HEK293 (cell line): ENCODE results near the gene CTIF.

Experiments used
- CTCF ChIA-PET: fragments of 350-600 bp; formaldehyde crosslinking; extraction: SDS; loops from one replicate; lab custom pipeline; 2021; ENCODE audit warnings: antibody characterized with exemption; lab: Yijun Ruan, JAX
- POLR2A ChIA-PET: fragments of 300-600 bp; formaldehyde crosslinking; extraction: SDS; loops from one replicate; lab custom pipeline; 2020; ENCODE audit warnings: antibody characterized with exemption, inconsistent platforms; lab: Yijun Ruan, JAX
- H3K27ac ChIP-seq: fragments of 200-500 bp; sonication (Bioruptor generic); 2 replicates; pipeline ENCODE4 v1.5.1; 2014; ENCODE audit warnings: low read depth, low read length, control low read depth, inconsistent platforms; ENCODE audit errors: extremely low read depth
- H3K36me3 ChIP-seq, 2 experiments: fragments of 200-500 bp in 1 of 2; sonication (Bioruptor generic) in 1 of 2; 1 replicate in 1 of 2; 2 replicates in 1 of 2; pipeline ENCODE4 v1.5.1; 2014 to 2017; ENCODE audit warnings: inconsistent platforms in 2 of 2, low read length in 2 of 2; ENCODE audit not compliant: control insufficient read depth in 2 of 2, insufficient read depth in 1 of 2
- H3K4me1 ChIP-seq: fragments of 200-500 bp; sonication (Bioruptor generic); 2 replicates; pipeline ENCODE4 v1.5.1; 2014; ENCODE audit warnings: mild to moderate bottlenecking, low read length, inconsistent platforms; ENCODE audit not compliant: control insufficient read depth, insufficient read depth
- H3K4me3 ChIP-seq: 2 replicates; pipeline ENCODE4 v1.5.1; 2011; ENCODE audit warnings: low read depth, mild to moderate bottlenecking, control low read depth, low read length, moderate library complexity
- H3K9me3 ChIP-seq: fragments of 200-500 bp; sonication (Bioruptor generic); 2 replicates; pipeline ENCODE4 v1.5.1; 2014; ENCODE audit warnings: low read depth, low read length, inconsistent platforms; ENCODE audit not compliant: control insufficient read depth, insufficient read depth
- CTCF ChIP-seq: fragments of 450-650 bp; formaldehyde crosslinking; IDR thresholded peaks from 2 replicates; pipeline ENCODE4 v1.5.1; 2016; ENCODE audit warnings: missing biosample characterization, missing genetic modification characterization
- FEZF1 ChIP-seq: fragments of 450-650 bp; formaldehyde crosslinking; IDR thresholded peaks from 2 replicates; pipeline ENCODE4 v1.5.1; 2016; ENCODE audit warnings: missing biosample characterization, missing genetic modification characterization
- GLIS1 ChIP-seq: fragments of 450-650 bp; formaldehyde crosslinking; IDR thresholded peaks from 2 replicates; pipeline ENCODE4 v1.5.1; 2016; ENCODE audit warnings: missing biosample characterization, missing genetic modification characterization
- KLF9 ChIP-seq: fragments of 450-650 bp; formaldehyde crosslinking; IDR thresholded peaks from 2 replicates; pipeline ENCODE4 v1.5.1; 2016; ENCODE audit warnings: missing biosample characterization, missing genetic modification characterization, low read depth
- PRDM4 ChIP-seq: fragments of 450-650 bp; formaldehyde crosslinking; IDR thresholded peaks from 2 replicates; pipeline ENCODE4 v1.5.1; 2017; ENCODE audit warnings: missing biosample characterization, missing genetic modification characterization
- SALL2 ChIP-seq: fragments of 450-650 bp; formaldehyde crosslinking; IDR thresholded peaks from 2 replicates; pipeline ENCODE4 v1.5.0; 2017; ENCODE audit warnings: missing biosample characterization, mild to moderate bottlenecking, missing genetic modification characterization, borderline replicate concordance
- ZBTB10 ChIP-seq: fragments of 450-650 bp; formaldehyde crosslinking; IDR thresholded peaks from 2 replicates; pipeline ENCODE4 v1.5.1; 2016; ENCODE audit warnings: missing biosample characterization, missing genetic modification characterization
- ZNF10 ChIP-seq: fragments of 450-650 bp; formaldehyde crosslinking; IDR thresholded peaks from 2 replicates; pipeline ENCODE4 v1.5.1; 2017; ENCODE audit warnings: missing biosample characterization, missing genetic modification characterization
- ZNF221 ChIP-seq: fragments of 450-650 bp; formaldehyde crosslinking; IDR thresholded peaks from 2 replicates; pipeline ENCODE4 v1.5.1; 2017; ENCODE audit warnings: missing biosample characterization, missing genetic modification characterization, borderline replicate concordance
- ZNF23 ChIP-seq: fragments of 450-650 bp; formaldehyde crosslinking; IDR thresholded peaks from 2 replicates; pipeline ENCODE4 v1.5.1; 2016; ENCODE audit warnings: missing biosample characterization, missing genetic modification characterization, borderline replicate concordance
- ZNF274 ChIP-seq, 2 experiments: fragments of 200-500 bp in 1 of 2; fragments of 450-650 bp in 1 of 2; sonication (Bioruptor generic) in 1 of 2; formaldehyde crosslinking in 1 of 2; IDR thresholded peaks; 2 replicates each; pipeline versions ENCODE4 v1.5.1 to v1.6.1; 2014 to 2016; ENCODE audit warnings: borderline replicate concordance in 1 of 2, inconsistent platforms in 1 of 2, low read length in 1 of 2, missing biosample characterization in 1 of 2, missing genetic modification characterization in 1 of 2
- ZNF391 ChIP-seq: fragments of 450-650 bp; formaldehyde crosslinking; IDR thresholded peaks from 2 replicates; pipeline ENCODE4 v1.5.1; 2016; ENCODE audit warnings: low read depth, missing biosample characterization, missing genetic modification characterization, borderline replicate concordance
- ZNF404 ChIP-seq: fragments of 450-650 bp; formaldehyde crosslinking; IDR thresholded peaks from 2 replicates; pipeline ENCODE4 v1.5.1; 2017; ENCODE audit warnings: missing biosample characterization, missing genetic modification characterization
- ZNF529 ChIP-seq: fragments of 450-650 bp; formaldehyde crosslinking; IDR thresholded peaks from 2 replicates; pipeline ENCODE4 v1.5.1; 2017; ENCODE audit warnings: missing genetic modification characterization, missing biosample characterization; ENCODE audit not compliant: insufficient replicate concordance
- ZNF549 ChIP-seq: fragments of 450-650 bp; IDR thresholded peaks from 2 replicates; pipeline ENCODE4 v1.5.1; 2018; ENCODE audit warnings: missing biosample characterization, missing genetic modification characterization, mild to moderate bottlenecking, inconsistent platforms, moderate library complexity
- ZNF555 ChIP-seq: fragments of 450-650 bp; formaldehyde crosslinking; conservative IDR thresholded peaks from 2 replicates; pipeline ENCODE4 v1.5.1; 2017; ENCODE audit warnings: missing biosample characterization, mild to moderate bottlenecking, missing genetic modification characterization, inconsistent platforms
- ZNF560 ChIP-seq: fragments of 450-650 bp; formaldehyde crosslinking; IDR thresholded peaks from 2 replicates; pipeline ENCODE4 v1.5.1; 2017; ENCODE audit warnings: missing biosample characterization, missing genetic modification characterization, borderline replicate concordance
- ZNF585B ChIP-seq: fragments of 450-650 bp; formaldehyde crosslinking; IDR thresholded peaks from 2 replicates; pipeline ENCODE4 v1.5.1; 2016; ENCODE audit warnings: missing biosample characterization, missing genetic modification characterization
- ZNF626 ChIP-seq: fragments of 450-650 bp; sonication (Bioruptor Pico); formaldehyde crosslinking; IDR thresholded peaks from 2 replicates; pipeline ENCODE4 v1.5.1; 2018; ENCODE audit warnings: missing biosample characterization, missing genetic modification characterization, inconsistent platforms
- ZNF660 ChIP-seq: fragments of 450-650 bp; IDR thresholded peaks from 2 replicates; pipeline ENCODE4 v1.5.1; 2018; ENCODE audit warnings: missing biosample characterization, mild to moderate bottlenecking, missing genetic modification characterization
- ZNF664 ChIP-seq: fragments of 450-650 bp; formaldehyde crosslinking; IDR thresholded peaks from 2 replicates; pipeline ENCODE4 v1.5.1; 2016; ENCODE audit warnings: missing biosample characterization, missing genetic modification characterization
- ZNF670 ChIP-seq: fragments of 450-650 bp; formaldehyde crosslinking; IDR thresholded peaks from 2 replicates; pipeline ENCODE4 v1.5.1; 2016; ENCODE audit warnings: missing biosample characterization, missing genetic modification characterization, low read depth
- ZNF707 ChIP-seq: fragments of 450-650 bp; formaldehyde crosslinking; IDR thresholded peaks from 2 replicates; pipeline ENCODE4 v1.5.1; 2016; ENCODE audit warnings: missing biosample characterization, missing genetic modification characterization
- ZNF747 ChIP-seq: fragments of 450-650 bp; formaldehyde crosslinking; IDR thresholded peaks from 2 replicates; pipeline ENCODE4 v1.5.1; 2016; ENCODE audit warnings: missing biosample characterization, missing genetic modification characterization
- ZNF76 ChIP-seq: fragments of 450-650 bp; formaldehyde crosslinking; IDR thresholded peaks from 2 replicates; pipeline ENCODE4; 2016; ENCODE audit warnings: low read depth, missing biosample characterization, missing genetic modification characterization, borderline replicate concordance
- ZNF776 ChIP-seq: fragments of 450-650 bp; formaldehyde crosslinking; IDR thresholded peaks from 2 replicates; pipeline ENCODE4 v1.5.0; 2017; ENCODE audit warnings: missing biosample characterization, missing genetic modification characterization, borderline replicate concordance
- ZSCAN30 ChIP-seq: fragments of 450-650 bp; IDR thresholded peaks from 2 replicates; pipeline ENCODE4 v1.5.1; 2018; ENCODE audit warnings: missing biosample characterization, mild to moderate bottlenecking, missing genetic modification characterization, moderate library complexity

The CTIF gene

GRCh38 chr18:48668466-48669179 is 129.8 kb downstream of the CTIF start:
- H3K4me1 ChIP-seq: no peaks in the 10 kb centered on the region
- H3K36me3 ChIP-seq: peaks cover 0 to 9% of the 10 kb centered on the region in 2 experiments; a peak in 2 of 3 replicates
- POLR2A ChIA-PET: no interaction called here
- H3K4me3 ChIP-seq: no peak overlapping the region
- TF ChIP-seq ZNF10 (tag by site-specific recombination) (no peak), ZNF221 (tag by site-specific recombination) (no peak), ZNF664 (no peak), ZSCAN30 (no peak), SALL2 (tag by site-specific recombination) (no peak), ZNF23 (tag by site-specific recombination) (no peak), ZNF585B (no peak), ZNF660 (tag by site-specific recombination) (no peak), ZNF776 (tag by site-specific recombination) (no peak), GLIS1 (tag by site-specific recombination) (no peak), ZNF76 (no peak), ZNF274 (IDR thresholded peaks at IDR 0.05; ENCODE audit: low read length) (no peak), ZNF274 (tag by site-specific recombination; IDR thresholded peaks at IDR 0.05; ENCODE audit: borderline replicate concordance) (no peak), CTCF (tag by site-specific recombination) (no peak), ZNF670 (tag by site-specific recombination) (no peak), ZBTB10 (tag by site-specific recombination) (no peak), ZNF747 (no peak), KLF9 (tag by site-specific recombination) (no peak)
- TF ChIP-seq, all 188 proteins: peak for 0
- Histone ChIP-seq H3K27ac (no peak overlapping the region), H3K9me3 (no peaks in the 10 kb centered on the region)
- CTCF ChIA-PET: interaction anchor here (0.8 to 2.7 kb wide), 2 partner anchors 10 to 193 kb away, joined by 3 to 9 read pairs; no protein-coding TSS in a partner anchor

GRCh38 chr18:48669180-48669675 is 130.4 kb downstream of the CTIF start:
- Histone ChIP-seq H3K27ac (no peak overlapping the region), H3K36me3 (peaks cover 0 to 9% of the 10 kb centered on the region in 2 experiments; a peak in 2 of 3 replicates), H3K9me3 (no peaks in the 10 kb centered on the region), H3K4me1 (no peaks in the 10 kb centered on the region), H3K4me3 (no peak overlapping the region)
- POLR2A ChIA-PET: no interaction called here
- CTCF ChIA-PET: interaction anchor here (0.8 kb wide), 1 partner anchor 193 kb away, joined by 3 read pairs; no protein-coding TSS in a partner anchor
- no peak for TF ChIP-seq ZNF664
- TF ChIP-seq ZNF404 (tag by site-specific recombination): no peak
- TF ChIP-seq ZNF555 (tag by site-specific recombination): no peak
- TF ChIP-seq ZNF707: no peak
- no peak for TF ChIP-seq ZNF560
- TF ChIP-seq ZNF626 (tag by site-specific recombination): no peak
- no peak for TF ChIP-seq ZNF549 (tag by site-specific recombination)
- TF ChIP-seq PRDM4 (tag by site-specific recombination): no peak
- TF ChIP-seq ZNF529: no peak
- no peak for TF ChIP-seq ZNF391 (tag by site-specific recombination)
- no peak for TF ChIP-seq FEZF1 (tag by site-specific recombination)
